Adipocyte (in vitro differentiated cells): ENCODE results near the gene NKX6-2.

Experiments
- DNase-seq: peaks from one replicate; pipeline ENCODE4 v3.0.0-alpha.2; 2015; ENCODE audit warnings: low read depth
- H3K27me3 ChIP-seq: replicated peaks from 2 replicates; pipeline ENCODE4 v1.7.0; 2013; ENCODE audit warnings: mild to moderate bottlenecking, low read length, moderate library complexity; ENCODE audit not compliant: control insufficient read depth, insufficient read depth
- H3K36me3 ChIP-seq: 2 replicates; pipeline ENCODE4 v1.7.0; 2013; ENCODE audit warnings: low read length, mild to moderate bottlenecking, moderate library complexity; ENCODE audit not compliant: control insufficient read depth, insufficient read depth, severe bottlenecking
- H3K4me1 ChIP-seq: 2 replicates; pipeline ENCODE4 v1.7.0; 2013; ENCODE audit warnings: mild to moderate bottlenecking, low read length, moderate library complexity; ENCODE audit not compliant: control insufficient read depth, insufficient read depth
- H3K4me3 ChIP-seq: 2 replicates; pipeline ENCODE4 v1.7.0; 2013; ENCODE audit warnings: mild to moderate bottlenecking, low read length, moderate library complexity
- H3K9ac ChIP-seq: 2 replicates; pipeline ENCODE4 v1.7.0; 2013; ENCODE audit warnings: mild to moderate bottlenecking, low read length, moderate library complexity
- H3K9me3 ChIP-seq: 2 replicates; pipeline ENCODE4 v1.7.0; 2013; ENCODE audit warnings: mild to moderate bottlenecking, low read length, moderate library complexity; ENCODE audit not compliant: control insufficient read depth

The NKX6-2 gene

DNA sequence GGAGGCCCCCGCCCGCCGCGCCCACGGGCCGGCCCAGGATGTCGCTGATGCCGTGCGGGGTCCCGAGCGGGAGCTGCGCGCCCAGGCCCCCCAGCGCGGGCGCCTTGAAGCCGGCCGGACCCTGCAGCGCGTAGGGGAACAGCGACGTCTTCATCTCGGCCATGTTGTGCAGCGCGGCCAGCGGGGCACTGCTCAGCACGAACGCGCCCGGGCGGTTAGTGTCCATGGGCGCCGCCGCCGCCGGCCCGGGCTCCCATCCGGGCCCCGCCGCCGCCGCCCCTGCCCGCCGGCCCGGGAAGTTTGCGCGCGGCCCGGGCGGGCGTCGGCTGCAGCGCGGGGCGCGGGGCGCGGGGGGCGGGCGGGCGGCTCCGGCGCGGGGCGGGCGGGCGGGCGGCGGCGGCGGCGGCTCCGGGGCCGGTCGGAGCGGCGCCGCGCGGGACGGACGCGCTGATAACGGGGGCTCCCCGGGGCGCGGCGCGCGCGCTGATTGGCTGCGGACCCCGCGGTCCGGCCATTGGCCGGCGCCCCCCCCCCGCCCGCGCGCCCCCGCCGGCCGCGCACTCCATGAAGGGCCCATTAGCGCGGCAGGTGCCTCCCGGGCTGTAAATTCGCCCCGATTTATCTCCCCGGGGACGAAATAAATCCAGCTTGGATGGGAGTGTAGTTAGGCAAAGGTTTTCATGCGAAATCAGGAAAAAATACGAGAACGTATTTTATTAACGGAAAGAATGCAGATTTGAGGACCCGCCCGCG, at the start of gene NKX6-2:
Gene NKX6-2 (minus strand): TSS at position 425 of the 753 bp plus-strand sequence. CDS start 199 bp downstream, at position 226.
- no peaks in the 10 kb centered on the region for H3K4me1 ChIP-seq
- H3K9me3 ChIP-seq, result no peaks in the 10 kb centered on the region
- no peaks in the 10 kb centered on the region for H3K27me3 ChIP-seq
- peak; percentile 35 for DNase-seq
- H3K9ac ChIP-seq, result no peak within 1 kb of the TSS
- H3K4me3 ChIP-seq, result no peak within 1 kb of the TSS
- peaks cover 15% of the 10 kb centered on the region for H3K36me3 ChIP-seq

DNA sequence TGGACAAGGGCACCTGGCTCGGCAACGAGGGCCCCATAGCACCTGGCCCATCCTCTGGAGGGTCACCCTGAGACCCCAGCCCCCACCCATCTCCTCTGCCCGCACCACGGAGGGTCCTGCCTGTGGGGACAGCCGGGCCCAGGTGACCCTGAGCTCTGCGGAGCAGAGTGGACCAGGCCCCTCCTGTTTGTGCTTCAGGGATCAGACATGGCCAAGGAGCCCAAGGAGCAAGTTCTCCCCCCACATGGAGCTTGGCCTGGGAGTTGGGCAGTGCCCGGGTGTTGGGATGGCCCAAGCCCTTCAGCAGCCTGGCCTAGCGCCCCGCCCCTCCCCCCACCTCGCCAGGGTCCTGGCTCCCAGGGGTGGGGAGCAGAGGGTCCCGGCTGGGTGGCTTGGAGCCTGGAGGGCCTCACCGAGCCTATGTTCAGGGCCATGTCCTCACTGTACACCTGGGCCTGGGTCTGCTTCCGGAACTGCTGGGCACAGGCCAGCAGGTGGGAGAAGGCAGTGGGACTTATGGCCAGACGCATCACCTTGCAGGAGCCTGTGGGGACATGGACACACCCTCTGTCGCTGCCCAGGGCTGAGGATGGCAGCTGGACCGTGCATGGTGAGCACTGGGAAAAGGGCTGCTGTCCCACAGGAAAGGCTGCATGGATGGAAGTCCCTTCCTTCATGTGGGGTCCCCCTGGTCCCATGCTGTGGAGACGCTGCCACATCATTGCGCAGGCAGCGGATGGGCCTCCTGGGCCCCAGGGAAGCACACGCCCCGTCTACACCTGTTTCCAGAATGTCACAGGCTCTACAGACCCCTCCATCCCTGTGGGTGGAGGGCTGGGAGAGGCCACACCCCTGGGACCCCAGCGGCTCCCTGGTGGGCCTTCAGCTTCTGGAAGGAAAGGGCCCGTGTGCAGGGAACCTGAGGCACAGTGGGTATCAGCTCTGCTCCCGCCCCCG, 49.2 kb upstream of the NKX6-2 start:
- Histone ChIP-seq H3K4me3 (no peak overlapping the region), H3K27me3 (peaks cover 56% of the 10 kb centered on the region), H3K9ac (no peak overlapping the region), H3K9me3 (no peaks in the 10 kb centered on the region), H3K4me1 (no peaks in the 10 kb centered on the region), H3K36me3 (no peaks in the 10 kb centered on the region)
- DNase-seq, result no peak

DNA sequence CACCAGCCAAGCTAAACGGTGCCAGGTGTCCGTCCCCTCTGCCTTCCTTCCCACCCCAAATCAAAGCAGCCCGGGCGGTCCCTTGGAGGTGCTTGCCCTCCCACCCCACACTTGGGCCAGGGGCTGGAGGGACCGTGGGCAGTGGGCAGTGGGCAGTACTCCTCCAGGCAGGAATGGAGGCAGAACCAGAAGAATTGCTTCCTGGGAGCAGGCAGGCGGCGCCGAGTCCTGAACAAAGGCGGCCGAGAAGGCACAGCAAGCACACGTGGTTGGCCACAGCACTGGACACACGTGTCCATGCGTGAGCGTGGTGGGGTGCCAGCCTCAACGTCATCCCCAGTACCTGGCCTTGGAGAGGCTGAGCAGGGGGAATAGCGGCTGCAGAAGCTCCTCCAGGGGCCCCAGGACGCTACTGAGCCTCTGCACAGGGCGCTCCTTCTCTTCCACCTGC, 48.4 kb upstream of the NKX6-2 start:
- H3K27me3 ChIP-seq, result peaks cover 60% of the 10 kb centered on the region
- H3K4me3 ChIP-seq, result no peak overlapping the region
- H3K9me3 ChIP-seq, result no peaks in the 10 kb centered on the region
- no peak for DNase-seq
- no peaks in the 10 kb centered on the region for H3K4me1 ChIP-seq
- H3K9ac ChIP-seq, result no peak overlapping the region
- no peaks in the 10 kb centered on the region for H3K36me3 ChIP-seq

DNA sequence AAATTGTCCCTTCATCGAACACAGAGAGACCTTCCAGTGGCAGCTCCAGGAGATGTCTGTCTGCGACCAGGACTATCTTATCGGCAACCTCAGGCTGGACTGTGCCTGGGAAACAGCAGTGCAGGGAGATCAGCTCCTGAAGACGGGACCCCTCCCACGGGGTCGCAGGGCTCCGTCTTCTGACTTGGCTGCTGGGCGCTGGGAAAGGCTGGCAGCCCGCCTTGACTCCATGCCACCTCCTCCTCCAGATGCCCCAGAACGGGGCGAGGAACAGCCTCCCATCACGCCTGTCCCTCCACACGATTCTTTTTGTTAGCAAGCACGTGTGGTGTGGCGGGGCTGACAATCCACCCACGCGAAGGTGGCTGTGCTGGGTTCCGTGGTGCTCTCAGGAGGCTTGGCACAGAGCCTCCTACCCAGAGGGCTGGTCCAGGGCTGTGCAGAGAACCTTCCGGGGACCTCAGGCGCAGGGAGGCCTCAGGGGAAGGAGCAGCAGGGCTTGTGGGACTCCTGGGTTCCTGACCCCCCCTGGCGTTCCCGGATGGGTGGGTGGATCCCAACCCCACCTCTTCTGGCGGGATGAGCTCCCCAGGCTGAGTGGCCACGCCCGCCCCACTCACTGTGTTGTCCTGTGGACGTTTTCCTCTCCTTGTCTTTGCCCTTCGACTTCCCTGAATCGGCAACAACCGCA, 47.6 kb upstream of the NKX6-2 start:
- DNase-seq, result no peak
- H3K4me3 ChIP-seq, result no peak overlapping the region
- H3K27me3 ChIP-seq, result peaks cover 62% of the 10 kb centered on the region

DNA sequence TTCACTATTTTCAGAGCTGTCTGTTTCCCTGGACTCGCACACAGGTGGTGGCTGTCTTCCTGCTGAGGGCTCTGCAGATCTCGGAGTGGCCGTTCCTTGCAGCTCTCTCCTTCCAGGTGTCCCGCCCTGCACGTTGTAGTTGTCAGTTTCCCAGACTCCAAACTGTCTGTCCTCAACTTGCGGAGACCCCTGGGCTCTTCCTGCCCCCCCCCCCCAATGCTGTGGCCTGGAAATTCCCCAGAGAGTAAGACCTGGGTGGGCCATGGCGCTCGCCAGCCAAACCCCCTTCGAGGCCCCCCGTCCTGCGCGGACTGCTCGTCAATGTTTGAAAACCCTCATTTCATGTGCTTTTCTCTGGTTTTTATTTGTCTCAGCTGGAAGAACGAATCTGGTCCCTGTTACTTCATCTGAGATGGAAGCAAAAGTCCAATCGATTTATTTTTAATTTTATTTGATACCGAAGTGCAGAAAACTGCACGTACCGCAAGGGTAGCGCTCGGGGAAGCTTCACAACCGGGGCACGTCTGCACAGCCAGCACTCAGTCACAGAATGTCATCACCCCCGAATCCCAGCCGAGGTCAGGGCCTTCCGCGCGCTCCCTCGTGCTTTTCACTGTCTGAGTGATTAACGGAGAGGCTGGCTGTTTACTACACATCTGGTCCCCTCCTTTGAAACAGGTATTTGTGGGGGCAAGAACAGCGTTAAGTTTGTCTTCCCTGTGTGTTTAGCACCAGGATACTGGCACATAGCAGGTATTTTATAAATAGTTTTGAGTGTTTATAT, 46.4 kb upstream of the NKX6-2 start:
- H3K4me1 ChIP-seq, result no peaks in the 10 kb centered on the region
- no peak for DNase-seq
- no peaks in the 10 kb centered on the region for H3K9me3 ChIP-seq
- no peak overlapping the region for H3K9ac ChIP-seq
- no peak overlapping the region for H3K4me3 ChIP-seq
- H3K27me3 ChIP-seq, result peaks cover 68% of the 10 kb centered on the region
- no peaks in the 10 kb centered on the region for H3K36me3 ChIP-seq

More for the DNA sequence above, 47.6 kb upstream of the NKX6-2 start:
- H3K4me1 ChIP-seq, result no peaks in the 10 kb centered on the region
- no peak overlapping the region for H3K9ac ChIP-seq
- no peaks in the 10 kb centered on the region for H3K36me3 ChIP-seq
- no peaks in the 10 kb centered on the region for H3K9me3 ChIP-seq

DNA sequence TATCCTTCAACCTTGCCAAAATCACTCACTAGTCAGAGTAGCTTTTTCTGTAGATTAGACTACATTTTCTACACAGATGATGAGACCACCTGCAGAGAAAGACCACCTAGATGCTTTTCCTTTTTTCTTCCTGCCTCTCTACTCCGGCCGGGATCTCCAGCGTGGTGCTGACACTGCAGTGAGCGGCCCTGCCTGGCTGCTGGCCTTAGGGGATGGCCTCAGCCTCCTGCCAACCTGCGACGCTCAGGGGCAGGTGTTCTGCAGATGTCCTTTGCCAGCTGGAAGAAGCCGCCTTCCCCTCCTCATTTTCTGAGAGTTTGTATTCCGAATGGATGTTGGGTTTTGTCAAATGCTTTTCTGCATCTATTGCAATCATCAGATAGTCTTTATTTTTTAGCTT, 43.5 kb upstream of the NKX6-2 start:
- no peak for DNase-seq
- no peaks in the 10 kb centered on the region for H3K36me3 ChIP-seq
- H3K4me3 ChIP-seq, result no peak overlapping the region
- no peaks in the 10 kb centered on the region for H3K9me3 ChIP-seq
- no peaks in the 10 kb centered on the region for H3K4me1 ChIP-seq
- peaks cover 58% of the 10 kb centered on the region for H3K27me3 ChIP-seq
- no peak overlapping the region for H3K9ac ChIP-seq

DNA sequence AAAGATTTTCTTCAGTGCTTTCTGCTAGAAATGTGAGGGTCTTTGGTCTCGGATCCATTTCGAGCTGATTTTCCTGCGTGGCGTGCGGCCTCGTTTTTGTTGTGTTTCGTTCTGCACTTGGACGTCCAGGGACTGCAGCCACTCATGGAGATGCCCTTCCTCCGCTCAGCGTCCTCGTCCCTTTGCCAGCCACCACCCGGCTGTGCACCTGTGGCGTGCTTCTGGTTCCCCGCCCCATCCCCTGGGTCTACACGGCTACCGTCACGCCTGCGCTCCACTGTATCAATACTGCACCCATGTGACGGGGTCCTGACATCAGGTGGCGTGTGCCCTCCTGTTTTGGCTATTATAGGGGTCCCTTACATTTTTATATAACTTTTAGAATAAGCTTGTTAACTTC, 42.7 kb upstream of the NKX6-2 start:
- Histone ChIP-seq H3K9ac (no peak overlapping the region), H3K36me3 (no peaks in the 10 kb centered on the region), H3K9me3 (no peaks in the 10 kb centered on the region), H3K4me1 (no peaks in the 10 kb centered on the region), H3K4me3 (no peak overlapping the region), H3K27me3 (peaks cover 51% of the 10 kb centered on the region)
- no peak for DNase-seq

DNA sequence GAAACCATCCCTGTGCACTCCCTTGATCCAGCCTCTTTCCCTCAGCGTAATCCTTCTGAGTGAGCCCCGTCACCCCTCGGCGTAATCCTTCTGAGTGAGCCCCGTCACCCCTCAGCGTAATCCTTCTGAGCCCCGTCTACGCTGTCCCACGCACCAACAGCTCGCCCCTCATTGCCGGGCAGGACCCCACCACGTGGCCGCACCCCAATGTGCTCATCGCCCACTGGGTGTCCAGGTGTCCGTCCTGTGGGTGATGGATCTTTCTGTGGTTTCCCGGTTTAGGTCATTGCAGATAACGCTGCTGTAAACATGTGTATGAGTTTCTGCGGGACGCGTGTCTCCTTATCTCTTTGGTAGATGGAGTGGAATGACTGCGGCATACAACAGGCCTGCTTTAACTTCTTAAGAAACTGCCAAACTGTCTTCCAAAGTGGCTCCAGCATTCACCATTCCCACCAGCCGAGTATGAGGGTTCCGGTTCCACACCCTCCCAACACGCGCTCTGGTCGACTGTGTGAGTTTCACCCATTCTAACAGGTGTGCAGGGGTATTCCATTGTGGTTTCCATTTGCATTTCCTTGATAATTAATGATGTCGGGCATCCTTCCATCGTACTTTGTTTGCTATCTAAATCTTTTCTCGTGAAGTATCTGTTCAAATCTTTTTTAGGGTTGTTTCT, 42.1 kb upstream of the NKX6-2 start:
- Histone ChIP-seq H3K9me3 (no peaks in the 10 kb centered on the region), H3K27me3 (peaks cover 44% of the 10 kb centered on the region), H3K4me1 (no peaks in the 10 kb centered on the region), H3K4me3 (no peak overlapping the region), H3K9ac (no peak overlapping the region), H3K36me3 (no peaks in the 10 kb centered on the region)
- no peak for DNase-seq

DNA sequence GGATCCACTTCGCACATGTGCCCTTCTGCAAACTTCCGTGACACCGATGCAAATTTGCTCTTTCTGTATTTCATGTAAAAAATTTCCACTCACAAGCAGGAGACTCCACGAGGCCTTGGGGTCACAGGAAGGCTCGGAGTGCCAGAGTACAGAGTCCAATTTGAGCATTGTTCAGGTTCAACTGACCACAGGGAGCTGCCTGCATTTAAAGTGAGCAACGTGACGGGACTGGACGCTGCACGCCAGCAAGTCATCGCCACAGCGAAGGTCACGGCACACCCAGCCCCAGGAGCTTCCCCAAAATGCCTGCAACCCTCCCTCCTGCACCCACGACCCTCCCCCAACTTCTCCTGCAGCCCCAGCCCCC, 41.5 kb upstream of the NKX6-2 start:
- no peaks in the 10 kb centered on the region for H3K4me1 ChIP-seq
- H3K36me3 ChIP-seq, result no peaks in the 10 kb centered on the region
- H3K4me3 ChIP-seq, result no peak overlapping the region
- no peak overlapping the region for H3K9ac ChIP-seq
- no peaks in the 10 kb centered on the region for H3K9me3 ChIP-seq
- no peak for DNase-seq
- H3K27me3 ChIP-seq, result peaks cover 40% of the 10 kb centered on the region
